ENCODE data around the gene TBC1D9B. TPM values are rescaled to one million over a fixed set of nuclear protein-coding genes. Genes with fewer than 3 reads are reported as not detected.
A peak's percentile ranks its signal among the peaks of the same experiment; 100 is the strongest.

TBC1D9B gene
- total RNA-seq, 2 donors from 2014 or later = 61.6 to 74.1 TPM

DNA sequence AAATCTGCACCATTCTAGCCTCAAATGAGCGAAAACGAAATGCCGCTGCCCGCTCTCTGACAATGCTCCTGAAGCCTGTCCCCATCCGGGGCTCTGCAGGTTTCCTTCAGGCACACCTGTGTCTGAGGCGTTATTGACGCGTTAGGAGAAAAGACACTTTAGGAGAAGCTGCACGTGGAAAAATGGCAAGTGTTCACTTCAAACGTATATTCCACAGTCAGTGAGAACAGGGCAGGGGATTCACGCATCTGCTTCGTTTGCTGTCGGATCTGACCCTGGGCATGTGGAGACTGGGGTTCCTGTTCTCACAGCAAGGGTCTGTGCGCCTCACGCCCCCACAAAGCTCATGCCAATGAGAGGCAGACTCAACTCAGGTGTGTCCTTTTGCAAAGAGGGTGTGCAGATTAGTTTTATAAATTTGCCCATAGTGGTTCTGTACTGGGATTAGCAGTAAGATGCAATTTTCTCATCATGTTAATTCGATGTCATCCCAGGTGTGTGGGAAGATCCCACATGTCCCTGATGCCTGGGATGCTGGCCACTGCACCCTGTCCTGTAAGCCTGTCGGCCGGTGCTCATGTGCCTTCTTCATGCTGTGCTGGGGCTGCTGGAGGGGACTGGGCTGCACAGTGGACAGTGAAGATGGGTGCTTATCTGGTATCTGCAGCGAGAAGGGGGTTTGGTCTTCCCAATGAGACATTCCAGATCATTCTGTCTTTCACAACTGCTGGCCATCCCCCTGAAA lies 11.2 kb upstream of the TBC1D9B start:
- H3K4me1 Mint-ChIP-seq = peaks cover 2% of the 10 kb centered on the region
- peaks cover 25% of the 10 kb centered on the region for H3K27me3 Mint-ChIP-seq
- peaks cover 3% of the 10 kb centered on the region for H3K36me3 Mint-ChIP-seq (ENCODE audit: low read depth)
- no peak overlapping the region for H3K27ac Mint-ChIP-seq
- H3K9me3 ChIP-seq (ENCODE audit: control insufficient read depth, low read length, poor library complexity, severe bottlenecking) = no peaks in the 10 kb centered on the region
- H3K4me3 Mint-ChIP-seq = no peak overlapping the region
- no peak for ATAC-seq
- DNase-seq = no peak

DNA sequence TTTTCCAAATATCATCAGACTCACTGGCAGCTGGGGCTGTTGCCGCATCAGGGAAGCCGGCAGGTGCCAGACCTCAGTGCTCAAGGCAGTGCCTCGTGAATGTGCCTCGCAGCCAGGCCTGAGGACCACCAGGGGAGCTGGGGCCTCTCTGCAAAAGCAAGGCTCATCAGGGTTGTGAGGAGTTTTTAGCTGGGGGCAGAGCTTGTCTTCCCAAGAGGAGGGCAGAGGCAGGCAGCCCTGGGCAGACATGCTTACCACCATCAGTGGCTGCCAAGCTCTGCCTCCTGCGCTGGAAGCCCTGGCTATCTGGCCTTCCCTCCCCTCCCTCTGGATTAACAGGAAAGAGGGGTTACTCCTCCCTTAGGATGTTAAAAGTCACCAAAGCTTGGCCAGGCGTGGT lies 8.8 kb upstream of the TBC1D9B start:
- Mint-ChIP-seq H3K27me3 (peaks cover 25% of the 10 kb centered on the region), H3K4me1 (no peaks in the 10 kb centered on the region), H3K36me3 (ENCODE audit: low read depth) (peaks cover 3% of the 10 kb centered on the region), H3K4me3 (no peak overlapping the region), H3K27ac (no peak overlapping the region)
- DNase-seq (no peak), ATAC-seq (no peak)
- no peaks in the 10 kb centered on the region for H3K9me3 ChIP-seq (ENCODE audit: control insufficient read depth, low read length, poor library complexity, severe bottlenecking)

DNA sequence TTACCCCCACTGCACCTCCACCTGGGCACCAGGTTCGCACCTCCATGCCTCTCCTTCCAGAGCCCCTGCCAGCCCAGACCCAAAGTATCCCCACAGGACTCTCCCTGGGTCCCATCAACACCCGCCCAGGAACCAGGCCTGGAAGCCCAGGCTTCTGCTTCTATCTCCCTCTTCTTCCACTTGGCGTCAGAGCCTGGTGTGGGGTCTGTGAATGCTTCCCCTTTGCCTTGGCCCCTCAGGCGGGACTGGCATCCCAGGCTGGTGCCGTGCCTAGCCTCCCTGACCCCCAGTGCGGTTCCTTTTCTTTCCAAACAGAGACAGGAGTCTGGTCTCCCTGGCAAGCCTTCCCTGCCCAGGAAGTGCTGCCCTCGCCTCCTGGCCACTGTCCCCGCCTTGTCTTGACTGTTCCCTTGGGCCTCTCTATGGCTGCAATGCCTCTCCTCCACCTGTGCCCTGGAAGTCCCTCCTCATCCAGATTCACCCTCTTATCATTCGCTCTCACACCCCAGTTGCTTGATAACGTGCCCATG lies 7.8 kb upstream of the TBC1D9B start:
- Mint-ChIP-seq H3K27me3 (peaks cover 25% of the 10 kb centered on the region), H3K4me1 (no peaks in the 10 kb centered on the region), H3K36me3 (ENCODE audit: low read depth) (peaks cover 3% of the 10 kb centered on the region), H3K4me3 (no peak overlapping the region), H3K27ac (no peak overlapping the region)
- ATAC-seq = no peak
- H3K9me3 ChIP-seq (ENCODE audit: control insufficient read depth, low read length, poor library complexity, severe bottlenecking) = no peaks in the 10 kb centered on the region
- no peak for DNase-seq

DNA sequence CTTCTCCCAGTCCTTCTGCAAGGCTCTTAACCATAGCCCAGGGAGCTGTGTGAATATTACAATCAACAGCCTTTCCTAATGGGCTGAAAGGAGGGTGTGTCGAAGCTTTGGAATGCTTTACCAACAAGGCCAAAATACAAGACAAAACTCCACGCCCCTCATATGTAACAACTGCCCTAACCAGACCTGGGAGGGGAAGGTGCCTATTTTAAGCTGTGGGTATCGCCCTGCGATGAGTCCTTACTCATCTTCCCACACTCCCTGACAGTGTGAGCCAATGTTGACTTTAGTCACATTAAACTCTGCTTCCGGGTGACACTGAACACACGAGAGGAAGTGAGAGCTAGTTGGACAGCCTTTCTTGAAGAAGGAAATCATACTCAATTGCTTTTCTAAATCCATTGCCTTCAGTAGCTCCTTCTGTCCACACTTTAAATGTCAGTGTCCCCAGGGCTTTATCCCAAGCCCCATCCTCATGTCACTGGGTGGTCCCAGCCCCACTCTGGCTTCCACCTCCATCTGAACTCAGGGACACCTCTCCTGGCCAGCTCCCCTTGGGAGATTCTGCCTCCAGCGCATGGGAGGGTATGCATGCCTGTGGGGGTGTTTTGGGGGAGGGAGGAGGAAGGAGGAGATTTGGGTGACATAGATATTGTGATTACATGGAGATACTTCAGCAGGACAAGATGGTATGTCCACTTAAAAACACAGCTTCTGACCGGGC lies 6.5 kb upstream of the TBC1D9B start:
- ATAC-seq = peak; percentile 33
- Mint-ChIP-seq H3K36me3 (ENCODE audit: low read depth) (peaks cover 3% of the 10 kb centered on the region), H3K27ac (no peak overlapping the region)

DNA sequence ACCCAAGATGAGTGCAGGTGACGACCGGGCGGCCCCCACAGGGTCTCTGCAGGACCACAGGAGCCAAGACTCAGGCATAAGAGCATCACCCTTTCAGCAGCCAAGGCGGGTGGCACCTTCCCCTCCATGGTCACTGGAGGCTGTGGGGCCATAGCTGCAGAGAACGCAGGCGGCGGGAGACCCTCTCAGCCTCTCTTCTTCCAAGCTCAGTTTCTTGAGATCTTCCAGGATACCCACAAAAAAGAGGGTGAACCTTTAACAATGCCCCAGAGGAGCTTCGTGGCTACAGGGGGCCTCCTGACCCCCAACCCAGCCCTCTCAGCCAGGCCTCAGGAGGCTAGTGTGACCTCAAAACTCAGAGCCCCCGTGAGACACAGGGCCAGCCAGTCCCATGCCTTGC lies 5.8 kb upstream of the TBC1D9B start:
- Mint-ChIP-seq H3K4me3 (no peak overlapping the region), H3K27me3 (peaks cover 20% of the 10 kb centered on the region), H3K27ac (no peak overlapping the region), H3K36me3 (ENCODE audit: low read depth) (peaks cover 3% of the 10 kb centered on the region), H3K4me1 (peaks cover 3% of the 10 kb centered on the region)
- no peaks in the 10 kb centered on the region for H3K9me3 ChIP-seq (ENCODE audit: control insufficient read depth, low read length, poor library complexity, severe bottlenecking)
- ATAC-seq (no peak), DNase-seq (no peak)

More for the DNA sequence above, 6.5 kb upstream of the TBC1D9B start:
- peaks cover 3% of the 10 kb centered on the region for H3K4me1 Mint-ChIP-seq
- no peak overlapping the region for H3K4me3 Mint-ChIP-seq
- no peak for DNase-seq
- H3K27me3 Mint-ChIP-seq = peaks cover 20% of the 10 kb centered on the region
- no peaks in the 10 kb centered on the region for H3K9me3 ChIP-seq (ENCODE audit: control insufficient read depth, low read length, poor library complexity, severe bottlenecking)

DNA sequence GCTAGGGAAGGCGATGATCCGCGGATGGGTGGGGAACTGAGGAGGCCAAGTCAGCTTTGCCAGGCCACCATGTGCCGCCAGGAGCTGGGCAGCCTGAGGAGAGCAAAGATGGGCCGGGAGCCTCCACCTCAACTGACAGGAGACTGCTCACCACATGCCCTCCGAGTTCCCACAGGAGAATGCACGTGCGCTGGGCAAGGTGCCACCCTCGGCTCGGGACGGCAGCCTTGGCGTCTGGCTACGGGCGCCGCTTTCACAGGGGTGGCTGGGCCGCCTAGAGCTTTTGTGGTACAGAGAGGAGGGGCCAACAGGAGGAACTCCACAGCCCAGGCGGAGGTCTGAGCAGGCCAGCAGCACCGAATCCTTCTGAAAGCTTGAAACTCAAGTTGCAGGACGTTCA lies 5.3 kb upstream of the TBC1D9B start:
- Mint-ChIP-seq H3K36me3 (ENCODE audit: low read depth) (peaks cover 3% of the 10 kb centered on the region), H3K4me3 (no peak overlapping the region), H3K4me1 (peaks cover 3% of the 10 kb centered on the region), H3K27me3 (peaks cover 15% of the 10 kb centered on the region), H3K27ac (no peak overlapping the region)
- no peak for DNase-seq
- no peak for ATAC-seq
- no peaks in the 10 kb centered on the region for H3K9me3 ChIP-seq (ENCODE audit: control insufficient read depth, low read length, poor library complexity, severe bottlenecking)

DNA sequence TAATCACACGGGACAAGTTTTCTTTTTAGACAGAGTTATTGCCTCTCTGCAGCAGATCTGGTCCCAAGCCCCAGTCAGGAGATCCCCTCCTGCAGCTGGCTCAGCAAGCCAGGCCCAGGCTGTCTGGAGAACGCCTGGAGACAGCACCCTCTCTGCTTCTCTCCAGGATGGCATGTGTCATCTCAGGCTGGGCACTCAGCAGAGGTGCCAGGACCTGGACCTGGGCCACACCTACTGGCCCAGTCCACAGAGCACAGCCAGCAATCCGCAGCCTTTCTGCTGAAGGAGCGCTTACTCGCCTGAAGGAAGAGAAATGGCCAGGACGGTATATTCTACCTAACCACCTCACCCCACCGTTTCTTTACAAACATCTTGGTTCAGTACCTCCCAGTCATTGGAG lies 4.7 kb upstream of the TBC1D9B start:
- no peaks in the 10 kb centered on the region for H3K9me3 ChIP-seq (ENCODE audit: control insufficient read depth, low read length, poor library complexity, severe bottlenecking)
- peaks cover 9% of the 10 kb centered on the region for H3K27me3 Mint-ChIP-seq
- H3K27ac Mint-ChIP-seq = no peak overlapping the region
- H3K4me3 Mint-ChIP-seq = no peak overlapping the region
- peaks cover 3% of the 10 kb centered on the region for H3K36me3 Mint-ChIP-seq (ENCODE audit: low read depth)
- DNase-seq (no peak), ATAC-seq (no peak)
- peaks cover 3% of the 10 kb centered on the region for H3K4me1 Mint-ChIP-seq

DNA sequence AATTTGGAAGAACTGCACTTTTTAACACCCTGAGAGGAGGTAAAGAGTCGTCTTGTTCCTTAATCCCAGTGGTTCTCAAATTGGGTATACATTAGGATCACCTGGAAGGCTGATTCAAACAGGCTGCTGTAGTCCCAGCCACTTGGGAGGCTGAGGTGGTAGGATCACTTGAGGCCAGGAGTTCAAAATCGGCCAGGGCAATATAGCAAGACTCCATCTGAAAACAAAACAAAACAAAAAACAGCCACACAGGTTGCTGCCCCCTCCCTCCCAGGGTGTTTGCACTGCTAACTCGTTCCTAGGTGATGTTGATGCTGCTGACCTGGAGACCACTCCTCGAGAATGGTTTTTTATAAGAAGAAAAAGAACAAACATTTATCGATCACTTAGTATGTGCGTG lies 1.5 kb upstream of the TBC1D9B start:
- Mint-ChIP-seq H3K36me3 (ENCODE audit: low read depth) (no peaks in the 10 kb centered on the region), H3K4me3 (peak overlapping the region; percentile 78), H3K27me3 (no peaks in the 10 kb centered on the region), H3K4me1 (peaks cover 9% of the 10 kb centered on the region), H3K27ac (peak overlapping the region; percentile 37)
- no peak for ATAC-seq
- no peaks in the 10 kb centered on the region for H3K9me3 ChIP-seq (ENCODE audit: control insufficient read depth, low read length, poor library complexity, severe bottlenecking)
- no peak for DNase-seq

DNA sequence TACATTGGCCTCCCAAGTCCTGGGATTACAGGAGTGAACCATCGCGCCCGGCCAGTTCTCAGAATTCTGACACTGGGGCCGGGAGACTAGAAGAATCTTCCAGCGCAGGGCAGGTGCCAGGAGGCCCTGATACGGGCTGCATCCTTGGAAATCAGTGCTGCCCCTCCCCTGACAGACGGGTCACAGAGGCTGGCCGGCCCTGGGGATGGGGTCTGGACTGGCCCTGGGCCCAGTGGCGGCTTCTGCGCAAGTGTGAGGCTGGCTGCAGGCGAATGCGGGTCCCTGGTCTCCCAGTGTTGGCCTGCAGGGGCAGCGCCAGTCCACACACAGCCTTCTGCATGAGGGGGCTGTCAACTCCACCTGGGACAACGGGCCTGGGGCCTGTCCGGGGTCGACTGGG lies 831 bp upstream of the TBC1D9B start:
- Mint-ChIP-seq H3K4me1 (peaks cover 9% of the 10 kb centered on the region), H3K27me3 (no peaks in the 10 kb centered on the region), H3K36me3 (ENCODE audit: low read depth) (no peaks in the 10 kb centered on the region), H3K4me3 (peak overlapping the region; percentile 78), H3K27ac (peak overlapping the region; percentile 37)
- no peaks in the 10 kb centered on the region for H3K9me3 ChIP-seq (ENCODE audit: control insufficient read depth, low read length, poor library complexity, severe bottlenecking)
- ATAC-seq (no peak), DNase-seq (no peak)

DNA sequence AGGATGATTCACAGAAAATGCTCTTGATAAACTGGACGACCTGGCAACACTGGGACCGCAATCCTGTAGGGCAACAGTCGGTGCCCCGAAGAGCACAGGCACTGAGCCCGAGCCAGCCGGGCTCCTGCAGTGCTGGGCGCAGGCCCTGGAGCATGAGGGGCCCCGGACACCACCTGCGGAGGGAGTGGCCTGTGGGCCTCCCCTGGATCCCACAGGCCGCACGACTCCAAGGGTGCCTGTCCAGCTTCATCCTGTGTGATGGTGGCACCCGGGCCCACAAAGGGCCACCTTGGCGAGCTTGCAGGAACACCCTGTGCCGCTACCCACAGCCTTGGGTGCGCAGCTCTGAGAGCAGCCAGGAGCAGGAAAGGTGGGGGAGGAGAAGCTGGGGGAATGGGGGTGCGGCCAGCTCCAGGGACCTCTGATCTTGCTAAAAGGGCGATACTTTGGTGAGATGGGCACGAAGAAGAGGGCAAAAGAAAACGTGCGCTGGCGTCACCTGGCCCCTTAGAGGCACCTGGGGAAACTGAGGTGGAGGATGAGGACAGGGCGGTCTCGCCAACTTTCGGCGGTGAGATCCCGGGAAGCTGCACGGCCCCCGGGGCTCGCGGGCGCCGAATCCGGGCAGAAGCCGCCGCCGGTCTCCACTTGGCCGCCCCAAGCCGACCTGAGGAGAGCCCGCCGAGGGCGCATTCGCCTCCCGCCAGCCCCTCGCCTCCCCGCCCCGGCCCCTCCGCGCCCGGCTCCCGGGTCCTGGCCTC lies 722 bp downstream of the TBC1D9B start:
- Mint-ChIP-seq H3K36me3 (ENCODE audit: low read depth) (no peaks in the 10 kb centered on the region), H3K27me3 (no peaks in the 10 kb centered on the region), H3K4me3 (peak overlapping the region; percentile 88), H3K4me1 (peaks cover 9% of the 10 kb centered on the region), H3K27ac (no peak overlapping the region)
- ATAC-seq = peak; percentile 21
- no peaks in the 10 kb centered on the region for H3K9me3 ChIP-seq (ENCODE audit: control insufficient read depth, low read length, poor library complexity, severe bottlenecking)
- no peak for DNase-seq

DNA sequence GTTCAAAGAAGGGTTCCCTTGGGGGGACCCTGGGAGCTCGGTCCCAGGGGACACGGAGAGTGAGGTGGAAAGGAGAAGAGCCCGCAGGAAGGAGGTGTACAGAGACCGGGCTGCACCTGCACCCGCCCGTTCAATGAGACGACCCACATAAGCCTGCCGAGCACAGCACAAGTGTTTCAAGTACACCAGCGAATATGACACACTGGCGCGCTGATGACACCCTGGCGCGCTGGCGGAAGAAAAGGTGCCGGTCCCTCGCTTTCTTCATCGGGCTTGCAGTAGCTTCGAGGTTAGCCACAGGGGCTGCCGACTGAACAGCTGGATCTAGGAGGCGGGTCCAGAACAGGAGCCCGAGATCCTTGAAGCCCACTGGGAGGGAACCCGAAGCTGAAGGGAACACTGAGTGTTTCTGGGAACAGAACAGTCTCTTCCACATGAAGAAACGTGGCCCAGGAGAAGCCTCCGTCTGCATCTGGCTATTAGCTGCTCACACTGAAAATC lies 1.4 kb downstream of the TBC1D9B start:
- no peak overlapping the region for H3K27ac Mint-ChIP-seq
- DNase-seq (no peak), ATAC-seq (no peak)
- H3K9me3 ChIP-seq (ENCODE audit: control insufficient read depth, low read length, poor library complexity, severe bottlenecking) = no peaks in the 10 kb centered on the region
- no peaks in the 10 kb centered on the region for H3K36me3 Mint-ChIP-seq (ENCODE audit: low read depth)
- H3K4me3 Mint-ChIP-seq = peak overlapping the region; percentile 88
- peaks cover 9% of the 10 kb centered on the region for H3K4me1 Mint-ChIP-seq
- H3K27me3 Mint-ChIP-seq = no peaks in the 10 kb centered on the region

DNA sequence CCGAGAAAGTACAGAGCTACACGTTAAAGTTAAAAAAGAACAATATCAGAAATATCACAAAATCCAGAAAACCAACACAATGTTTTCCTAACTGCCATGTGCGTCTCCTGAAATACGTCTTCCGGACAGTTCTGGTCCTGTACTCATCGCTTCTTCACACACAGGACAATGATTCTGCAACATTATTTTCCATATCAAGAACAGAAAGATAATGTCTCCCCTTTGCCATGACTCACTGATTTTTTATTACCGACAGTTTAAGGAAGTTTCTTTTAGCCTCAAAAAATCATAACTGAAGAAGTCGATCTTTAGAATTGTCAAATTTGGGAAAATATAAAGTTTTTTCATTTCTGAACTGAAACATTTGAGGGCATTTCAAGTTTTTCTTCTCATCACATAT lies 2.5 kb downstream of the TBC1D9B start:
- DNase-seq (no peak), ATAC-seq (no peak)
- Mint-ChIP-seq H3K4me1 (peaks cover 9% of the 10 kb centered on the region), H3K4me3 (no peak overlapping the region), H3K27ac (no peak overlapping the region), H3K36me3 (ENCODE audit: low read depth) (no peaks in the 10 kb centered on the region), H3K27me3 (no peaks in the 10 kb centered on the region)
- no peaks in the 10 kb centered on the region for H3K9me3 ChIP-seq (ENCODE audit: control insufficient read depth, low read length, poor library complexity, severe bottlenecking)
